ENCODE results near the gene DHODH.

The DHODH gene

GRCh38 chr16:72013389-72013788 is 4.8 kb downstream of the DHODH start:
- H3K27me3 ChIP-seq (ENCODE audit: insufficient read depth, poor library complexity, severe bottlenecking): no peaks in the 10 kb centered on the region
- ATAC-seq (ENCODE audit: low read depth) (peak; percentile 10; the same call in 2 of the 3 replicates), DNase-seq (ENCODE audit: low spot score) (no peak)
- TF ChIP-seq CTCF (IDR thresholded peaks at IDR 0.05; ENCODE audit: poor library complexity, severe bottlenecking): no peak
- no peaks in the 10 kb centered on the region for H3K9me3 ChIP-seq (ENCODE audit: severe bottlenecking)
- H3K4me1 ChIP-seq (ENCODE audit: insufficient read depth, poor library complexity, severe bottlenecking): peaks cover 9% of the 10 kb centered on the region
- H3K36me3 ChIP-seq (ENCODE audit: low read depth): peaks cover 32% of the 10 kb centered on the region
- no peak overlapping the region for H3K27ac ChIP-seq (ENCODE audit: poor library complexity, severe bottlenecking)
- H3K4me3 ChIP-seq (ENCODE audit: severe bottlenecking): no peak overlapping the region

GRCh38 chr16:72013888-72014581 is 5.5 kb downstream of the DHODH start:
- Histone ChIP-seq H3K36me3 (ENCODE audit: low read depth) (peaks cover 38% of the 10 kb centered on the region), H3K9me3 (ENCODE audit: severe bottlenecking) (no peaks in the 10 kb centered on the region), H3K27ac (ENCODE audit: poor library complexity, severe bottlenecking) (no peak overlapping the region), H3K4me3 (ENCODE audit: severe bottlenecking) (no peak overlapping the region), H3K27me3 (ENCODE audit: insufficient read depth, poor library complexity, severe bottlenecking) (no peaks in the 10 kb centered on the region), H3K4me1 (ENCODE audit: insufficient read depth, poor library complexity, severe bottlenecking) (peaks cover 9% of the 10 kb centered on the region)
- TF ChIP-seq CTCF (IDR thresholded peaks at IDR 0.05; ENCODE audit: poor library complexity, severe bottlenecking): no peak
- DNase-seq (ENCODE audit: low spot score) (no peak), ATAC-seq (ENCODE audit: low read depth) (no peak)

DNA sequence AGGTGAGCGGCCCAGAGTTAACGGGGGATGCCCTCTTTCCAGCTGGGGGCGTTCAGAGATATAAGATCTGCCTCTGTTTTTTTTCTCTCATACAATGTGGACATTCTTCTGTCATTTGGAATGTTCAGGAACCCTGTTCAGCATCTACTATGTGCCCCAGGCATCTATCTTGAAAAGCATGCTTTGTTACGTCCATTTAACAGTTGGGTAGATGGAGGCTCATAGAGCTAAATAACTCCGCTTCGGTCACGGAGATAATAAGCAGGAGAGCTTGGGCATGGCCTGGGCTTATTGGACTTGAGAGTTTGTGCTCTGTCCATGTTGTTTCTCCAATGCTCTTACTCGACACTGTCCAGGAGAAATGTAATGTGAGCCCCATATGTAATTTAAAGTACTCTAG is 6.1 kb downstream of the DHODH start:
- H3K27me3 ChIP-seq (ENCODE audit: insufficient read depth, poor library complexity, severe bottlenecking): no peaks in the 10 kb centered on the region
- H3K4me3 ChIP-seq (ENCODE audit: severe bottlenecking): no peak overlapping the region
- no peaks in the 10 kb centered on the region for H3K9me3 ChIP-seq (ENCODE audit: severe bottlenecking)
- peaks cover 39% of the 10 kb centered on the region for H3K36me3 ChIP-seq (ENCODE audit: low read depth)
- peaks cover 9% of the 10 kb centered on the region for H3K4me1 ChIP-seq (ENCODE audit: insufficient read depth, poor library complexity, severe bottlenecking)
- H3K27ac ChIP-seq (ENCODE audit: poor library complexity, severe bottlenecking): no peak overlapping the region
- TF ChIP-seq CTCF (IDR thresholded peaks at IDR 0.05; ENCODE audit: poor library complexity, severe bottlenecking): no peak
- DNase-seq (ENCODE audit: low spot score) (no peak), ATAC-seq (ENCODE audit: low read depth) (no peak)

GRCh38 chr16:72015124-72015523 is 6.6 kb downstream of the DHODH start:
- peaks cover 34% of the 10 kb centered on the region for H3K36me3 ChIP-seq (ENCODE audit: low read depth)
- no peaks in the 10 kb centered on the region for H3K27me3 ChIP-seq (ENCODE audit: insufficient read depth, poor library complexity, severe bottlenecking)
- no peaks in the 10 kb centered on the region for H3K9me3 ChIP-seq (ENCODE audit: severe bottlenecking)
- no peak for TF ChIP-seq CTCF (IDR thresholded peaks at IDR 0.05; ENCODE audit: poor library complexity, severe bottlenecking)
- no peak overlapping the region for H3K27ac ChIP-seq (ENCODE audit: poor library complexity, severe bottlenecking)
- DNase-seq (ENCODE audit: low spot score): no peak
- peaks cover 9% of the 10 kb centered on the region for H3K4me1 ChIP-seq (ENCODE audit: insufficient read depth, poor library complexity, severe bottlenecking)
- H3K4me3 ChIP-seq (ENCODE audit: severe bottlenecking): no peak overlapping the region
- no peak for ATAC-seq (ENCODE audit: low read depth)

DNA sequence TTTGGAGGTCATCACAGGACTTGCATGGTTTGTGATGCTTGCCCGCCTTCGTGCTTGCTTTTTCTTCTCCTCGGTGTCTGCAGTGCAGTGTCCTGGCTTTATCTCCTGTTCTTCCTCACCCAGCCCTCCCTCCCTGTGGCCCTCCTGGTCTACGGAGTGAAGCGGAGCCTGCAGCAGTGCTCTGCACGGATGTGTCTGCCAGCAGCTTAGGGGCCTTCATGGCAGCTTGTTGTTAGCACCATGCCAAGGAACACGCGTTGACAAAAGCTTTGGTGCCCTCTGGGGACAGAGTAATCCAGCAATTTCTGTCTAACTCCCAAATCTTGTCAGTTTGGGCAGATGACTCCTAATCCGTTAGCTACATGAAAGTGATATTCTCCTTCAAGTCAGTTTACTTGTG is 9.9 kb downstream of the DHODH start:
- Histone ChIP-seq H3K27ac (ENCODE audit: poor library complexity, severe bottlenecking) (no peak overlapping the region), H3K4me3 (ENCODE audit: severe bottlenecking) (no peak overlapping the region), H3K4me1 (ENCODE audit: insufficient read depth, poor library complexity, severe bottlenecking) (peaks cover 3% of the 10 kb centered on the region), H3K36me3 (ENCODE audit: low read depth) (peaks cover 48% of the 10 kb centered on the region), H3K9me3 (ENCODE audit: severe bottlenecking) (no peaks in the 10 kb centered on the region), H3K27me3 (ENCODE audit: insufficient read depth, poor library complexity, severe bottlenecking) (no peaks in the 10 kb centered on the region)
- no peak for TF ChIP-seq CTCF (IDR thresholded peaks at IDR 0.05; ENCODE audit: poor library complexity, severe bottlenecking)
- no peak for ATAC-seq (ENCODE audit: low read depth)
- no peak for DNase-seq (ENCODE audit: low spot score)

Measured in RWPE2 (cell line).